OCI-LY1 (cell line): Measurements from ENCODE around the gene LGI2.

Experiments used
- EZH2 ChIP-seq: fragments of 200-600 bp; sonication (generic), shearing (Covaris generic); IDR thresholded peaks from 2 replicates; pipeline ENCODE4 v1.8.0; 2017; ENCODE audit warnings: borderline replicate concordance, mixed run types, mild to moderate bottlenecking, antibody characterized with exemption, low read length, moderate library complexity, mixed read lengths
- TF ChIP-seq, protein P1 (sequence below): fragments of 200-600 bp; sonication (generic), shearing (Covaris generic); IDR thresholded peaks from 2 replicates; pipeline ENCODE4 v1.5.1; 2017; ENCODE audit warnings: mild to moderate bottlenecking, antibody characterized with exemption, low read length, moderate library complexity, mixed read lengths

DNA sequence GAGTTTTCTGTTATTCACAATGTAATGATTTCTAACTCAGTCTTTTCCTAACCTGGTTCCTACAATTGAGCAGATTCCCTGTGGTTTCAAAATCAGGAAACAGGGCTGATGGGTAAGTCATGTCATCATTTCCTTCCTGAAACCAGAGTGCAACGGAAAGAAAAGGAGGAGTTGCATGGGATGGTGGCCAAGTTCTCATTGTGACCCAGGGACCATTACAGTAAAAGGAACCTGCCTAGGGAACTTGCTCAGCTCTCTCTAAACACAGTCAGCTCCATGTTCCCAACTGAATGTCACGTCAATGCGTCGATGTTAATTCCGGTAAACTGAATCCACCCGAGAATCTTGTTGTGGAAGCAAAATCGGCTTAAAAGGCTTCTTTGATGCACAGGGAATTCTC, 51.2 kb downstream of the LGI2 start:
- TF ChIP-seq, protein P1, sequence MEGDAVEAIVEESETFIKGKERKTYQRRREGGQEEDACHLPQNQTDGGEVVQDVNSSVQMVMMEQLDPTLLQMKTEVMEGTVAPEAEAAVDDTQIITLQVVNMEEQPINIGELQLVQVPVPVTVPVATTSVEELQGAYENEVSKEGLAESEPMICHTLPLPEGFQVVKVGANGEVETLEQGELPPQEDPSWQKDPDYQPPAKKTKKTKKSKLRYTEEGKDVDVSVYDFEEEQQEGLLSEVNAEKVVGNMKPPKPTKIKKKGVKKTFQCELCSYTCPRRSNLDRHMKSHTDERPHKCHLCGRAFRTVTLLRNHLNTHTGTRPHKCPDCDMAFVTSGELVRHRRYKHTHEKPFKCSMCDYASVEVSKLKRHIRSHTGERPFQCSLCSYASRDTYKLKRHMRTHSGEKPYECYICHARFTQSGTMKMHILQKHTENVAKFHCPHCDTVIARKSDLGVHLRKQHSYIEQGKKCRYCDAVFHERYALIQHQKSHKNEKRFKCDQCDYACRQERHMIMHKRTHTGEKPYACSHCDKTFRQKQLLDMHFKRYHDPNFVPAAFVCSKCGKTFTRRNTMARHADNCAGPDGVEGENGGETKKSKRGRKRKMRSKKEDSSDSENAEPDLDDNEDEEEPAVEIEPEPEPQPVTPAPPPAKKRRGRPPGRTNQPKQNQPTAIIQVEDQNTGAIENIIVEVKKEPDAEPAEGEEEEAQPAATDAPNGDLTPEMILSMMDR: no peak
- no peak for TF ChIP-seq EZH2
